Measurements from ENCODE around the gene FMOD.
A peak's percentile ranks its signal among the peaks of the same experiment; 100 is the strongest.

The FMOD gene

DNA sequence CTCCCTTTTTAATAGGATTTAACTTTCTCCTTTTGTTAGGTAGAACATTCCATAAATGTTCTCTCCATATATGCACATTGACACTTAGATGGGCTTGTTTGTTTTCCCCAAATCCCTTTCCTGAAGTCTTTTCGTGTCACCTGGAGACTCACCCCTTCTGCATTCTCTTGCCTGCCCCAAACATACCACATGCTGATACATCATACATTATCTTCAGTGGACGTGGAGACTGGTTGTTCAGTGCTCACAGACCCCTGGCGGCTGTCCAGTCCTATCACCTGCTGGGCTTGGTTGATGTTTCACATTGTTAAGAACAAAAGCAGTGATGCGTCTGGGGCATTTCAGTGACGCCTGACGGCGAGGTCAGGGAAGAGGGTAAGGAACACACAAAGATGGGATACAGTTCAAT is 22.2 kb downstream of the FMOD start:
- no peaks in the 10 kb centered on the region for H3K9me2 ChIP-seq (replicated peaks; ENCODE audit: insufficient read depth, low read length)
- peak overlapping the region; percentile 70; the same call in 1 of the 2 replicates for H3K9ac ChIP-seq (ENCODE audit: low read length)
- no peak overlapping the region for H3K4me3 ChIP-seq (ENCODE audit: insufficient read depth, low read length, poor library complexity, severe bottlenecking)
- no peaks in the 10 kb centered on the region for H4K20me1 ChIP-seq (ENCODE audit: low read depth, low read length)
- TF ChIP-seq, protein P1, sequence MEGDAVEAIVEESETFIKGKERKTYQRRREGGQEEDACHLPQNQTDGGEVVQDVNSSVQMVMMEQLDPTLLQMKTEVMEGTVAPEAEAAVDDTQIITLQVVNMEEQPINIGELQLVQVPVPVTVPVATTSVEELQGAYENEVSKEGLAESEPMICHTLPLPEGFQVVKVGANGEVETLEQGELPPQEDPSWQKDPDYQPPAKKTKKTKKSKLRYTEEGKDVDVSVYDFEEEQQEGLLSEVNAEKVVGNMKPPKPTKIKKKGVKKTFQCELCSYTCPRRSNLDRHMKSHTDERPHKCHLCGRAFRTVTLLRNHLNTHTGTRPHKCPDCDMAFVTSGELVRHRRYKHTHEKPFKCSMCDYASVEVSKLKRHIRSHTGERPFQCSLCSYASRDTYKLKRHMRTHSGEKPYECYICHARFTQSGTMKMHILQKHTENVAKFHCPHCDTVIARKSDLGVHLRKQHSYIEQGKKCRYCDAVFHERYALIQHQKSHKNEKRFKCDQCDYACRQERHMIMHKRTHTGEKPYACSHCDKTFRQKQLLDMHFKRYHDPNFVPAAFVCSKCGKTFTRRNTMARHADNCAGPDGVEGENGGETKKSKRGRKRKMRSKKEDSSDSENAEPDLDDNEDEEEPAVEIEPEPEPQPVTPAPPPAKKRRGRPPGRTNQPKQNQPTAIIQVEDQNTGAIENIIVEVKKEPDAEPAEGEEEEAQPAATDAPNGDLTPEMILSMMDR (IDR thresholded peaks at IDR 0.05; ENCODE audit: insufficient read depth, low read length, poor library complexity, severe bottlenecking) = no peak
- TF ChIP-seq EZH2phosphoT487 (conservative IDR thresholded peaks at IDR 0.05; ENCODE audit: low read length) = no peak
- H3K4me2 ChIP-seq (ENCODE audit: low read depth, low read length, poor library complexity, severe bottlenecking) = peak overlapping the region; percentile 96
- no peaks in the 10 kb centered on the region for H3K9me3 ChIP-seq (ENCODE audit: insufficient read depth, low read length)
- H3K27me3 ChIP-seq (ENCODE audit: low read length) = no peaks in the 10 kb centered on the region
- peaks cover 43% of the 10 kb centered on the region for H3F3A ChIP-seq (ENCODE audit: insufficient read depth)
- H2AFZ ChIP-seq (ENCODE audit: low read depth, low read length, severe bottlenecking) = no peak overlapping the region
- no peaks in the 10 kb centered on the region for H3K79me2 ChIP-seq (ENCODE audit: insufficient read depth, low read length)
- no peaks in the 10 kb centered on the region for H3K36me3 ChIP-seq (ENCODE audit: low read length)
- no peak overlapping the region for H3K27ac ChIP-seq (ENCODE audit: low read depth, low read length)

DNA sequence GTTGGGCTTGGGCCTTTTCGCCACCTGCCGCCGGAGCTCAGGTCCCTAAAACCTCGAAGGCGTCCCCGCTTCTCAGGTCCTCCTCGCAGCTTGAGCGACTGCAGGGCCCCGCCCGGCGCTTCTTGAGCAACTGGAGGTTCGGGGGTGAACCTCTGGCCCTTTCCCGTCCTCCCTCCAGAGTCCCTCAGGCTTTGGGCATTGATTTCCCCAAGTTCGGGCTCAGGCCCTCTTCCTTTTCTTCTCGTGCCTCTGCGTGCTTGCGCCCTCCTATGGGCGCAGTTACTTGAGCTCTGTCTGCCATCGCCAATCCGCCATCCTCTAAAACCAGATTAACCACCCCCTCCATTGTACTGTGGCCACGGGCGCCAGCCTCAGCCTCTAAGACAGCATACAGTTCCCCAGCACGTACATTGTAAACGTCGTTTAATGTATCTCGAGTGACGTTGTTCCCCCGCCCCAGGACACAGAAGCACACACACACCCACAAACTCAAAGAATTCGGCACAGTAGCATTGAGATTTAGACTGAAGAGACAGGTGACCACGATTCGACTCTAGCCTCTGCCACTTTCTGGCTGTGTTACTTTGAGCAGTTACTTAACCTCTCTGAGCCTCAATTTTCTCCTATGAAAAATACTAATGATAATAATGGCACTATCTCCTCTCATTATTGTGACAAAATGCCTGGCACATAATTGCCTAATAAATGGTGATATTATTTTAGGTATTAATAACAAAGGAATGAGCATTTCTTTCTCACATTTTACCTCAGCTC is 23.1 kb downstream of the FMOD start:
- no peaks in the 10 kb centered on the region for H4K20me1 ChIP-seq (ENCODE audit: low read depth, low read length)
- peak overlapping the region; percentile 36 for H3K4me3 ChIP-seq (ENCODE audit: insufficient read depth, low read length, poor library complexity, severe bottlenecking)
- peak overlapping the region; percentile 96 for H3K4me2 ChIP-seq (ENCODE audit: low read depth, low read length, poor library complexity, severe bottlenecking)
- H3K9me3 ChIP-seq (ENCODE audit: insufficient read depth, low read length) = no peaks in the 10 kb centered on the region
- no peaks in the 10 kb centered on the region for H3K9me2 ChIP-seq (replicated peaks; ENCODE audit: insufficient read depth, low read length)
- peak overlapping the region; percentile 96 for H3K27ac ChIP-seq (ENCODE audit: low read depth, low read length)
- no peaks in the 10 kb centered on the region for H3K36me3 ChIP-seq (ENCODE audit: low read length)
- no peaks in the 10 kb centered on the region for H3K79me2 ChIP-seq (ENCODE audit: insufficient read depth, low read length)
- no peaks in the 10 kb centered on the region for H3K27me3 ChIP-seq (ENCODE audit: low read length)
- H2AFZ ChIP-seq (ENCODE audit: low read depth, low read length, severe bottlenecking) = peak overlapping the region; percentile 52
- TF ChIP-seq, protein P1 (IDR thresholded peaks at IDR 0.05; ENCODE audit: insufficient read depth, low read length, poor library complexity, severe bottlenecking) = peak; percentile 35
- no peak for TF ChIP-seq EZH2phosphoT487 (conservative IDR thresholded peaks at IDR 0.05; ENCODE audit: low read length)
- H3F3A ChIP-seq (ENCODE audit: insufficient read depth) = peaks cover 46% of the 10 kb centered on the region
- H3K9ac ChIP-seq (ENCODE audit: low read length) = peak overlapping the region; percentile 70

DNA sequence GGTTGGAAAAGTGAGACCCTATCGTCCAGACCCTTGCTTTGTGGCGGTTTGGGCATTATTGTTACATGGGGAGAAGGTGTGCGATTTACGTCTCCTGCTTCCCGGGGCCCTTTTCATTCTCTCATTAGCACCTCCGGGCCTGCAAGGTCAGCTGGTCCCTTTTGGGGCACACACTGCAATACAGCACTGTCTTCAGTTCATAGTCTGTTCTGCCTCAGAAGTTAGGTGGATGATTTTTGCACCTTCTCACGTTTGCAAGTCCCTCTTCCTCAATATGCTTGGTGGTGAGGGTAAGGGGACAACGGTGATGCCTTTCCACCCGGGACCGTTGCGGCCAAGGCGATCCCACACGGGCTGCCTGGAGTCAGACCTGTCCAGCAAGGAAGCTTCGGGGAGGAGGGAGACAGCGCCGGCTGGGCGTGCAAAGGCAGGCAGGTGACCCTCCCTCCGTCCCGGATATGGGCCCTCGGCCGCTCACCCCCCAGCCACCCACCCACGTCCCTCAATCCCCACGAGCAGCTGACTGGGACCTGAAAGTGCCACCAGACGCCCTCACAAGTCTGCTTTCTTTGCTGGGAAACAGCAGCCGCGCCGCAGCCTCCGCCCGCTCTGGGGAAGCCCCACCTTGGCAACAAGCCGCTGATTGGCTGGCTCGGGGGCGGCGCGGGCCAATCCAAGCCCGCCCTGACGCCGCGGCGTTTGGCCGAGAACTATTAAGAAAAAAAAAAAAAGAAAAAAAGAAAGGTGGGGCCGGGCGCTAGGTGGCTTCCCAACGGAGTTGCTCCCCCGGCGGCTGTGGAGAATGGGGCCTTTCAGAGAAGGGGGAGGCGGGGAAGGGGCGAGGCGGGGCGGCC is 23.9 kb downstream of the FMOD start:
- H4K20me1 ChIP-seq (ENCODE audit: low read depth, low read length) = no peaks in the 10 kb centered on the region
- H3K9me3 ChIP-seq (ENCODE audit: insufficient read depth, low read length) = no peaks in the 10 kb centered on the region
- H3K4me2 ChIP-seq (ENCODE audit: low read depth, low read length, poor library complexity, severe bottlenecking) = peak overlapping the region; percentile 96
- TF ChIP-seq EZH2phosphoT487 (conservative IDR thresholded peaks at IDR 0.05; ENCODE audit: low read length) = no peak
- TF ChIP-seq, protein P1 (IDR thresholded peaks at IDR 0.05; ENCODE audit: insufficient read depth, low read length, poor library complexity, severe bottlenecking) = no peak
- H3K27ac ChIP-seq (ENCODE audit: low read depth, low read length) = peak overlapping the region; percentile 96
- no peaks in the 10 kb centered on the region for H3K36me3 ChIP-seq (ENCODE audit: low read length)
- no peaks in the 10 kb centered on the region for H3K9me2 ChIP-seq (replicated peaks; ENCODE audit: insufficient read depth, low read length)
- peaks cover 54% of the 10 kb centered on the region for H3F3A ChIP-seq (ENCODE audit: insufficient read depth)
- peak overlapping the region; percentile 42 for H3K4me3 ChIP-seq (ENCODE audit: insufficient read depth, low read length, poor library complexity, severe bottlenecking)
- H3K79me2 ChIP-seq (ENCODE audit: insufficient read depth, low read length) = no peaks in the 10 kb centered on the region
- no peaks in the 10 kb centered on the region for H3K27me3 ChIP-seq (ENCODE audit: low read length)
- H2AFZ ChIP-seq (ENCODE audit: low read depth, low read length, severe bottlenecking) = peak overlapping the region; percentile 52
- H3K9ac ChIP-seq (ENCODE audit: low read length) = peak overlapping the region; percentile 70
